Cerebellar cortex (tissue), 1 donor: ENCODE measurements around the gene EDN3.

Experiments used
- DNase-seq: peaks from one replicate; pipeline ENCODE4 v3.0.0-alpha.2; 2015; ENCODE audit warnings: low spot score

EDN3 gene

GRCh38 chr20:59364611-59365010 lies 64.2 kb downstream of the EDN3 start:
- DNase-seq = no peak

GRCh38 chr20:59365611-59366285 lies 65.3 kb downstream of the EDN3 start:
- DNase-seq = no peak

DNA sequence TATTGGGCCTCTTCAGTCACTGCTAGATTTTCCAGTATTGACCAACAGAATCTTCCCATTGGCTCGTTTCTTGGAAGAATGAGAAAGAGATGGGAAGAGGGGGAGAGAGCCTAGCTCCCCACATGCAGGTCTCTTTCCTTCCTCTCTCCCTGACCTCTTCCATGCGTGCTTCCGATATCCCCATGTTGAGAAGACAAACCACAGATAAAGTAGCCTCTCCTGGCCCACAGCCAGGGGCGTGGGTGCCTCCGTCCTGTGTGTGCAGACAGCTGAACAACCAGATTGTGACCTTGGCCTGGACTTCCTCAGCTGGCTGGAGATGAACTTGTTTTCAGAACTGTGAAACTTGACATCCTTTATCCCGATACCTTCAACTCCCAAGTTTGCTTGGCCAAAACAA lies 71.0 kb downstream of the EDN3 start:
- no peak for DNase-seq

GRCh38 chr20:59374261-59374660 lies 73.8 kb downstream of the EDN3 start:
- no peak for DNase-seq

GRCh38 chr20:59375541-59375940 lies 75.1 kb downstream of the EDN3 start:
- no peak for DNase-seq
